Stimulated activated CD8-positive, alpha-beta memory T cell treated with anti-CD3 and anti-CD28 coated beads, Interleukin-7, amount 100 ng/mL, for 48 hours (primary cell): ENCODE results near the gene DCAKD.

Experiments
- DNase-seq, 2 donors: peaks; one replicate each; pipeline ENCODE4 v3.0.0-alpha.2; 2020; ENCODE audit warnings: low read depth in 1 of 2; ENCODE audit errors: extremely low read depth in 1 of 2

The DCAKD gene

DNA sequence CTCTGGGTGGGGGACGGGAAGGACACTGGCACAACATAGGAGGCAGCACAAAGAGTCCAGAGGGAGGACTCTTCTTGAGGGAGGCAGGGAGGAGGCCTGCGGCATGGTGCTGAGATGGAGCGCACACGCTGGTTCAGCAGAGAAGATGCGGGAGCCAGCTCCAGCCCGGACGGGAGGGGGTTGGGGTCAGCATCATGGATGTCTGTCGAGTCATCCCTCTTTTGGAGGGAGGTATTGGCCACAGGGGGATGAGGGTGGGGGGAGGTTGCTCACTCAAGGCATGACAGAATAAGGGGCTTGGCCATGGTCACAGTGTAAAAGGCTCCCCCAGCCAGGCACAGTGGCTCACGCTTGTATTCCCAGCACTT lies 19.3 kb downstream of the DCAKD start:
- DNase-seq, result no peak

DNA sequence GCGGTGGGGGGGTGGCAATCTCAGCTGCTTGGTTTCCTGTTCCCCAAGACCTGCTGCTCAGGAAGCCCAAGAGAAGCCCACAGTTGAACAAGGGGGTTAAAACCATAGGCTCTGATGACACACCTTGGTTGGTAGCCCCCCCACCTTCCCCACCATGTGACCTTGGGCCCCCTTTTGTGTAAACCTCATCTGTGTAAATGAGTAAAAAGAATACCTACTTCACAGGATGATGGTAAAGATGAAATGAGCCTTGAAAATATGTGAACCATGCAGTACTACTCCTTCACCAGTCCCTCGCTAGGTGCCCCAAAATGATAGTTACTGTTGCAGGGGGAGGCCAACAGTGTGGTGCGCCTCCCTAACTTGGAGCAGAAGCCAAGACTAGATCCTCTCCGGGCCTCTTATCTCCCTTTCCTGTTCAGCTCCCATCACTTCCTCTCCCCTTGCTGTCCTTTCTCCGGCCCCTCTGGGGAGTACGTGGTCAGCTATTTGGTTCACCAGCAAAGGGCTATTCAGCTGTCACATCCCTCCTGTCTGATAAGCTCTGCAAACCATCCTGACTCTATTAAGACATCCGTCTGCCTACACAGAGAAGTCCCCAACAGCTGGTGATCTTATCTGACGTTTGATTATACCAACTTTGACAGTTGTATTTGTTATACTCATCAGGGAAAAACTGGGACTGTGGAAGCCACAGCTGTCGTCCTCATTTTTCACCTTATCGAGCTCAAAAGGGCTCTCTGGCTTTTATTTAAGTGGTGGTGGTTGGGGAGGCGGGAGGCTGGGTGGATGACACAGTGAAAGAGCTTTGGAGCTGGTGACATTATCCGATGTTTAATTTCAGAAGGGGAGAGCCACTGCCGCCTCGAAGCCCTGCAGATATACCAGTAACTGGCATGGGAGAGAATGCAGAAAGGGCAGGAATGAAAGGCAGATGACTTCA lies 19.9 kb downstream of the DCAKD start:
- DNase-seq, result no peak

DNA sequence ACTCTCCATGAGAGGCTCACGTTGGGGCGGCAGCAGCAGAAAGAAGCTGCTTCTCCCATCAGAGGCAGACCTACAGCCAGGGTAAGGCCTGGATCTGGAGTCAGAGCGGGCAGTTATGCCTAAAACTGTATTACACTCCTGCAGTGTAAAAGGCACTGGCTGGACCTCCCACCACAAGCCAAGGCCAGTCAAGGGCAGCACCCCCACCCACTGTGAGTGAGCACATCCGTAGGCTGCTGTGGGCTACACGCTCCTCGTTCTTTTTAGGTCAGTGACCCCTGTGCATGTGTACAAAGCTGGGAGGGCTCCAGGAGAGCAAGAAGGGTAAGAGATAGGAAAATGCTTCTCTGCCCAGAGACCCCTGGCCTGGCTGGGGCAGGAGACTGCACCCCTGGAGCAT lies 20.7 kb downstream of the DCAKD start:
- no peak for DNase-seq

DNA sequence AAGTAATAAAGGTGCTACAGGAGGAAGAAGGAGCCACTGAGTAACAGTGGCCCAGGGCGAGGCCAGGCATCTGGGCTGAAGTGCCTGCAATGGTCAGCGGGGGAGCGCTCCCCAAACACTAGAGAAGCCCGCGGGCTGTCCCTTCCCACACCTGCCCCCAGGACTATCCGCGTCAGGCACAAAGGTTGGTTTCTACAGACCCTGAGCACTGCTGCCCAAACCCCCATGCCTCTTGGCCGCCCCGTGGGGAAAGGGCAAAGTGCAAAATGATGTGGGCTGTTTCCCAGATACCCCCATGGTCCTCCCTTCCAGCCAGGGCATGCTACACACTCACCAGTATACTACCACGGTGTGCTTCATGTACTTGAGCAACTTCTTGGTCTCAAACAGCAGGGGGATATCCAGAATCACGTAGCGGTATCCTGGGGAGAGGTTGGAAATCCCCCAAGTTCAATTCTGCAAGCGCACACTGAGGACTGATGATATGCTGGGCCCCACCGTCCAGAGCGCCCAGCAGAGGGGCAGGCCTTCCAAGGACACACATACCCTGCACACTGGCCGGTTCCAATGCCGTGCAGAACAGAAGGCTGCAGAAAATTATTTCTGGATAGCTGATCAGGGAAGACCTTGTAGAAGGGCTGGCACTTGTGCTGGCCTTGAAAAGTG lies 21.5 kb downstream of the DCAKD start:
- no peak for DNase-seq

DNA sequence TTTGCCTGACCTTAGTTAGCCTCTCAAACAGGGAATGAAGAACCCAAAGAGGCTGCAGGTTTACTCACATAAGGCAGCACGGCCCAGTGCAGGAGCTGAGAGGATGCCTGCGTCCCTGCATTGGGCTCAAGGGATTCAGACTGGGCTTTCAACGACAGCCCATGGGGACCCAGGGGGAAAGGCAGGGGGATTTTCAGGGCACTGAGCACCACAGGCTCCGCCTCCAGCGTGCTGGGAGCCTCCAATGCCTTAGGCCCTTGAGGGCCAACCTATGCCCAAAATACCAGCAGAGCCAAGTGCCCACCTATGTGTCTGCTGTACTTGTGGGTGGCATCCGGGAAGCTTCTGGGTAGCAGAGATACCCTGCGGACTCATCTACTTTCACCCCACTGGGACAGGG lies 22.3 kb downstream of the DCAKD start:
- no peak for DNase-seq

DNA sequence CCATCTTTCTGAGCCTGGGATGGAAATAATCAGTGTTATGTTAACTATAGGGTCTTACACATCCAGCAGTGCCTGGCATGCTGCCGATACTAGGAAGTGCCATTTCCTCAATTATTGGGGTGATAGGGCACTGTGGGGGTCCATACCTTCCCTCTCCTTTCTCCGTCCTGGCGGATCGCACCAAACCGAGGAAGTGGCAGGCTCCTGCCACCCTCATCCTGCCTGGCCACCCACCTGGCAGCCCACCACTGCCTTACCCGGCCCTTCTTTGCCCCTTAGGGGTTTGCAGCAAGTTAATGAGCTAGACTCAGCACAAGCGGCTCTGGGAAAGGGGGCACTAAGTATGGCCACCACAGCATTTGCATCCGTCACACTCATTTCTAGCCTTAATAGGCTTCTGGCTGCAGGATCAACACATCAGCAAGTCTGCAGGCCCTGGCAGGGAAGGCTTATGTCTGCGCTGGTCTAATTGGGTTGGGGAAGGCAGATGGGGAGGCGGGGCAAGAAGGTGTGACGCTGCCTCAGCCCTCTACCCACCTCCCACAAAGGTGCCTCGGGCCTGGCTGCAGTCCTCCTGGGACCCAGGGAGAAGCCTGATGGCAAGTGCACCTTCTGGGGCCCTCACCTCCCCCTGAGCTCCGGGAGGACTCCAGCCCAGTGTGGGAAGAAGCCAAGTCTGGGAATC lies 28.6 kb downstream of the DCAKD start:
- DNase-seq, result no peak

DNA sequence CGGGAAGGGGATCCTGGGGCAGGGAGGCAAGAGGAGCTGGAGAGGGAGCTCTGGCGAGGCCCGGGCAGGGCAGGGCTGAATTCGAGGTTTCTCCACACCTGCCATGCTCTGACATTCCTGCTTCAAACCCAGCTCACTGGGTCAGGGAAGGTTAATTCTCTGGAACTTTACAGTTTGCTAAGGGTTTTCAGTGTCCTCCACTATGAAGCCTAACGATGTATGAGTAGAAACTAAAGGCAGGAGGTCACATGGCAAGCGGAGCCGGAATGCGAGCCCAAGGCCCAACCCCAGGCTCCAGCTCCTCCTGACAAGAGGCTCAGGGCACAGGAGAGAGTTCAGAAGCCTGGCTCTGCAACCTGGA lies 29.2 kb downstream of the DCAKD start:
- no peak for DNase-seq

DNA sequence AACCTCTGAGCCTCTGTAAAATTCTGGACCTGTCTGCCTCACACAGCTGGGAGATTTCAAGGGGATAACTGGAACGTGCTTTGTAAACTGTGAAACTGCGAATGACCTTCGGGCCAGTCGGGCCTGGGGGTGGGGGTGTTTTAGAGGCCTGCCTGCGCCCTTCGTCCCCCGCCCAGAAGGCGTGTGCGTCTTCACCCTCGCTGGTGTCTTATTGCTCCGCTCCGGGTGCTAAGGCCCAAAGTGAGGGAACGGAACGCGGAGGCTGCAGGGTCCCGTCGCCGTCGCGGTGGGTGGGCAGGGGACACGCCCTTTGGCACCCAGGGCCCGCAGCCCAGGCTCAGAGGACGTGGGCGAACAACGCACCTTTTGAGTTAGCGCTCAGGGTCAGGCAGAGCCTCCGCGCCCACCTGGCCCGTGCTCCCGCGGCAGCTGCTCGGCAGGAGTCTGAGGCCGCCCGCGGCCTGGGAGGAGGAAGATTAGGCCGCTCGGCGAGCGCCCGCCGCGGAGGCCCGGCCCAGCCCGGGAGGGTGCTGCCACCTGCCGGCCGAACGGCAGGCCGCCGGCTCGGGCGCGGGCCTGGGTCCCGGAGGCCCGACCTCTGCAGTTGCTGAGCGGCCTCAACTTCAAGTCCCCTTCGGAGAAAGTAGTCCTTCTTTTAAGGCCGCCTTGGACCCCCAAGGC lies 29.7 kb downstream of the DCAKD start:
- DNase-seq, result peak; percentile 39 to 40

DNA sequence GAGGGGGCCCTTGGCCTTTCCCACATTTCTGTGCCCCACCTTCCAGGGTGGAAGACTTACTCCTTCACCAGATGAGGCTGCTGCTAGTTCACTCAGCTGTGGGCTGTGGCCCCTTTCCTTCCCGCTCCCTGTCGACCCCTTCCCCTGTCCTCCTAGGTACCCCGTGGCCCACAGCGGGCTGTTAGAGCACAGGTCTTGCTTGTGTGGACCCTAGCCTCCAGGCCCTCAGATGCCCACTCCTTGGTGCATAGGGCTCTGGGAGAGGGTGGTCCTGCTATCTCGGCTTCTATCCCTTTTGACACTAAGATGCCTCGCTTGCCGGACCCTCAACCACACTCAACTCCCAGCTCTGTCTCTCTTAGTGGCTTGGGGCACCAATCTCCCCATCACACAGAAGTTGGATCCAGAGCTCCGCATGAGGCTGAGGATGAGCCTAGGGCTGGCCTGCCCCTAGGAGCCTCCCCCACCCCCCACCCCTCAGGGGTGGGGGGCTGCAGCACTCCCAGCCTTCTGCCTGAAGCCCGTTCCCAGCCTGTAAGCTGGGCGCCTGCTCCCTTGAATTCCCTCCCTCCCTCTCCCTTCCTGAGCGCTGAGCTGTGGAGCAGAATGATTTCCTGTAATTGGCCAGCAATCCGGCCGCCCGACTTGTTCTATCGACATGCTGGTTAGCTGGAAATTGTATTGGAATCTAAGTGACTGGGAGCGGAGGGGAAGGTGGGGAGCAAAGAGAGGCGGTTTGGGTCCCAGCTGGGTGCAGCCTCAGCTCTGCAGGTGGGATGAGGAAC lies 30.9 kb downstream of the DCAKD start:
- no peak for DNase-seq

DNA sequence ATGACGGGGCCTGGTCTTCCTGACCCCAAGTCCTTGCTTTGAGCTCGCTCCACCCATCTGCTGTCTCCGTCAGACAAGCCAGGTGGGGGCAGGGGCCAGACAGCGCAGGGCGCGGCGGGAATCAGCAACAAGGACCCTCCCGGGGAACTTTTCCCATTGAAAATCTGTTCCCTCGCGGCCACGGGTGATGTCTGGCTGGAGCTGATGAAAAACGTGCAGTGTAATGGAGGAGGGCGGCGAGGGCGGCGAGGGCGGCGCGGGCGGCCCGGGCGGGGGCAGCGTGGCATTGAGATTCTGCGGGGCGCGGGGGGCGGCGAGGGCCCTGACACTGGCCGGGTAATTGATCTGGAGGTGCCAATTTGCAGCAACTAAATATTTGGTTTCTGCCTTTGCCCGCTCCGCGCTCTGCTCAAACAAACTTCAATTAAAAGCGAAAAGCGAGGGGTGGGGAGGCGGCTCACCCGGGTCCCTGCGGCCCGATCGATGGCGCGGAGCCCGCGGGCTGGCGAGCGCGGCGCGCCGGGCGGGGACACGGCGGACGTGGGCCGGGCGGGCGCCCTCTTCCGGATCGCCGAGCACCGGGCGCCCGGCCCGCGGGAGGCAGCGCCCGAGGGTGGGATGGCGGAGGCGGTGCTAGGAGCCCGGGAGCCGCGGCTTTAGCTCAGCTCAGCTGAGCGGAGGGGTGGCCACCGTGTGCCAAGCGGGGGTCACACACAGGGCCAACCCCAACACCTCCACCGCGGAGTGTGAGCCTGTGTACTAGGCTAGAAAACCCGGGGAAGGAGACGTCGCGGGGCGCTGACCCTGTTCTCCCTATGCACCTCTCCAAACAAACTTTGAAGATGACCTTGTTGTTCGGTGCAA lies 32.4 kb downstream of the DCAKD start:
- DNase-seq, result no peak

DNA sequence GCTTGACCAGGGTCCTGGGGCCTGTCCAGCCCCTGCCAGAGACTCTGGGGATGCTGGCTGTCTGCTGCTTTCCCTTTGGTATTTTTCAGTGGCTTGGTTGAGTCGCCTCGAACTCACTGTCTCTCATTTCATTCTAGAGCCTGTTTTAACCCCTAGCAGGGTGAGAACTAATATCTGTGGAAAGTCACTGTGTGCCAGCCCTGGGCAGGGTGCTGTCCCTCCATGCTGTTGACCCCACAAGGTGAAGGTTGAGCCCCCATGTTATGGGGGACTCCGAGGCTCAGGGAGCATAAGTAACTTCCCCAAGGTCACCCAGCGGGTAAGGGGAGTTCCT lies 33.0 kb downstream of the DCAKD start:
- no peak for DNase-seq

DNA sequence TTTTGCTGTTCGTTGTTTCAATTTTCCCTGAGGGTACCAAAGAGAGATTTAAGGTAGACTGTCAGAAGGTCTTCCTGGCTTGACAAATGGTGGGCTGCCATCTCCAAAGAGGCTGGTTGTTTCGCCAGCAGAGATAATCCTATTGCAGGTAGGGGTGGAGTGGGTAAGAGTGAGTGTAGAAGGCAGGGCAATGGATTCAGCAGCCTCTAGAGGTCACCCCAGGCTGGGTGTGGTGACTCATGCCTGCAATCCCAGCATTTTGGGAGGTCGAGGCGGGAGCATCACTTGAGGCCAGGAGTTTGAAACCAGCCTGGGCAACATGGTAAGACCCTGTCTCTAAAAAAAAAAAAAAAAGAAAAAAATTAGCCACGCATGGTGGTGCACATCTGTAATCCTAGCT lies 34.6 kb downstream of the DCAKD start:
- no peak for DNase-seq

DNA sequence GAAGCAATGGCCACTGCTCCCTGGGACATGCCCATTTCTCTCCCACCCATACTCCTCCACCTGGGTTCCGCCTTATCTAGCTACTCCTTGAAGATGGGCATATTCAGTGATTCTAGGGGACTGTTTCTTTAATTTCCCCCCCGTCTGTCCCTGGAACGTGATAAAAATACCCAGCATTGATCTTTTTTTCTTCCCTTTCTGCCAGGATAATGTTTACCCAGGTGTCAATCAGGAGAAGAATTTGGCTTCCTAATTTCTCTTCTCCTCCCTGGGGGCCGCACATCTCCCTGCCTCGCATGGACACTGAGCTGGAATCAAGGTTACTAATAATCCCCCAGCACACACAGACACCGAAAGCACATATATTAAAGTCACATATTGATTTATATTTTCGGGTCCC lies 35.2 kb downstream of the DCAKD start:
- no peak for DNase-seq

DNA sequence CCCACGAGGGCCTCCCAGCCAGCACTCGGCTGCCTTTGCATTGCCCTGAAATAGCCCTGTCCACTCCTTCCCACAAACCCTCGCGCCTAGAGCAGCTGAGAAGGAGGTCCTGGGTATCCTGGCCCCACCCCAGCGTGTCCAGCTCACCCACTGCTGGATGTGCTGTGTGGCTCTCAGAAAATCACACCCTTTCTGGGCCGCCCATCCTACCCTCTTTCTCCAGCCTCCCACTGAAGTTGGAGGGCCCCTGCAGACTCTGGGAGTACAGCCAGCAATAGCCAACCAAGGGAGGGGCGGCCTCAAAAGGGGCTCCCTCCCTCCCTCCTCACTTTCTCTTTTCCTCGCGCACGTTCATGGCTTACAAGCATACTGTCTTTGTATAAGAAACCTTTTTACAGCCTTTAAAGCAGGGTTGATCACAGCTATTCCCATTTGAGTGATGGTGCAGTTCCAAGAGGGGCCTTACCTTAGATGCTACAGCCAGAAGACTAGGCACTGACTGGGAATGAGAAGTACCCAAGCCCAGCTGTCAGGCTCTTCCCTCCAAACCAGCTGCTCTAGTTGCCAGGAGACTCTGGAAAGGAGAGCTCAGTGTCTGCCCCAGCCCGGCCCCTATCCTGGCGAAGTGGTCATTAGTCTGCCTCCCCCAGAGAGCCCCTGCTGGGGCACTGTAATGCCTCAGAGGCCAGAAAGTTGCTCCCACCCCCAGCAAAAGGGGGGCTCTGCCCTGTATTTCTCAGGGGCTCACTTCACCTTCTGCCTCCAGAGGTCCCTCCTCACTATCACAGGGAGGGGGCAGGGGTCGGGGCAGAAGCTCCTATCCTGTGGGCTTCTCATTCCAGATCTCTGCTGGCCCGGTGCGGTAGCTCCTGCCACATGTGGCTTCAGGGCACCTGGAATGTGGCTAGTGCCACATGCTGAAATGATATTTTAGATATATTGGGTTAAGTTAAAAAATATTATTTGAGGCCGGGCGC lies 38.1 kb downstream of the DCAKD start:
- no peak for DNase-seq

DNA sequence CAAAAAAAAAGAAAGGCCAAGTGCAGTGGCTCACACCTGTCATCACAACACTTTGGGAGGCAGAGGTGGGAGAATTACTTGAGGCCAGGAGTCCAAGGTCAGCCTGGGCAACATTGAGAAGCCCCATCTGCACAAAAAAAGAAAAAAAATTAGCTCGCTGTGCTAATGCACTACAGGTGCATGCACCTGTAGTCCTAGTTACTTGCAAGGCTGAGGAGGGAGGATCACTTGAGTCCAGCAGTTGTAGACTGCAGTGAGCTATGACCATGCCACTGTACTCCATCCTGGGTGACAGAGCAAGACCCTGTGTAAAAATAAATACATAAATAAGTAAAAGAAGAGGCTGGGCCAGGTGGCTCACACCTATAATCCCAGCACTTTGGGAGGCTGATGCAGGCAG lies 39.7 kb downstream of the DCAKD start:
- DNase-seq, result no peak

DNA sequence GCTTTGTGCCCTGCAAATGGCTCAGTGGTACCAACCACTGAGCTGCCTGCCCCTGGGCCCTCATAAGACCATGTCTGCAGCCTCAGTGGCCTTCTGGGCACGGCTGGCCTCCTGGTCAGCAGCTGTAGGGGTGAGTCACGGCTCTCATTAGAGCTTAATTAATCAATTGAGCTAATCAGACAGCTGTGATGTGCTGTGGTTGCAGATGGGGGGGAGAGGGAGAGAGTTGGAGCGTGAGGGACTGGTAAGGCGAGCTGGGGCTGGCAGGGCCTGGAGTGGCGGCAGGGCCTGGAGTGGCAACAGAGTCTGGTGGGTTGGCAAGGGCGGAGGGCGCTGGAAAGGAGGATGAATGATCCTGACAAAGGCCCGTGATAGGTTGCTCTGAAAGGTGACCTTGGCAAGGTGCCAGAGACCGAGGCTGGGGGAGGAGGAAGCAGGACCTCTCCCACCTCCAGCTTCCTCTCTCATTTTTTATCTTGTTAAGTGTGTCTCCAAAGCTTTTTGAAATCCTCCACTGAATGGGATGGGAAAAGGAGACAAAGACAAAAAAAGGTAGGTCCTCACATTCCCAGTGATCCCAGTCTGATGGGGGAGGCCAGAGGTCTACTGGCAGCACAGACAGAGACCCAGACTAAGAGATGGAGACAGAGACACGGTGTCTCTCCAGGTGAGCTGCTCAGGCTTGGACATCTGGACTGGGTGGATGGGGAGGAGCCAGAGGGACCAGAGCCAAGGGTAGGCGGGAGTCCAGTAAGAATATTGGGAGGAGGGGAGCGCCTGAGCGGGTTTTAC lies 41.6 kb downstream of the DCAKD start:
- no peak for DNase-seq

DNA sequence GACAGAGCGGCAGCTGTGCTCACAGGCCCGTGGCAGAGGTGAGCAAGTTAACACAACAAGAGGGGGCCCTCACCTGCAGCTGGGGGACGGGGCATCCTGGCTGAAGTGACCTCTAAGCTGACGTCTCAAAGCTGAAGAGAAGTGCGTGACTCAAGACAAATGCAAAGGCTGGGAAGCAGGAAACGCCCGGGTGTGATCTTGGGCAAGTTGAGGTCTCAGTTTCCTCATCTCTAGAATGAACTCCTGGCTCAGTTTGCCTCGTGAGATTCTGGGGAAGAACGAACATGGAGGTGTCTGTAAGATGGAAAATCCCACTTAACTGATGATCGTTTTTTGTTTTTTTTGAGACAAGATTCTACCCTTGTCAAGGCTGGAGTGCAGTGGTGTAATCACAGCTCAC lies 43.2 kb downstream of the DCAKD start:
- DNase-seq, result no peak

DNA sequence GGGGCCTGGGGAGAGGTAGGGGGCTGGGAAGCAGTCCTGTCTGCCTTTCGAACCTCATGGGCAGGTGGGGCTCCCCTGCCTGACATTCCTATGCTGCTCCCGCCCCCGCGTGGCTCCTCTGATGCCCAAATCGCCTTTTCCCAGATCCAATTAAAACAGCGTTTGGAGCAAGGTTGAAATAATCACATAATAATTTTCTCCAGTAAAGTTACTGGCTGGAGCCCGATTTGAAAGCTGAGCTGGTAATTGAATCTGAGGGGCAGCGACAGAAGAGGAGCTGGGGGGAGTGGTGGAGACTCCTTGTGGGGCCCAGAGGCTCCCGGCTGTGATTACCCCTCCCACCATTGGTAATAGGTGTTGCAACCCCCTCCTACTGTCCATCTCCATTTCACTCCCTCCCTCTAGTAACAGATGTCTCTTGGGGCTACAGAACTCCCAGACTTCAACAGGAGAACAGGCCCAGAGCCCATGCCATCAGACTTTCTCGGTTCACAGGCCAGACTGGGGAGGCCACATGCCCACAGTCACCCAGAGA lies 44.4 kb downstream of the DCAKD start:
- no peak for DNase-seq
